Stimulated activated naive CD4-positive, alpha-beta T cell treated with Interleukin-2 at 50 U/mL for 16 hours (primary cell): ENCODE results near the gene MAML3.

Source experiments
- DNase-seq: peaks from one replicate; lab custom pipeline; 2025; lab: John Stamatoyannopoulos, UW

The MAML3 gene

GRCh38 chr4:139863531-139863930 lies 290.5 kb downstream of the MAML3 start:
- DNase-seq = no peak

DNA sequence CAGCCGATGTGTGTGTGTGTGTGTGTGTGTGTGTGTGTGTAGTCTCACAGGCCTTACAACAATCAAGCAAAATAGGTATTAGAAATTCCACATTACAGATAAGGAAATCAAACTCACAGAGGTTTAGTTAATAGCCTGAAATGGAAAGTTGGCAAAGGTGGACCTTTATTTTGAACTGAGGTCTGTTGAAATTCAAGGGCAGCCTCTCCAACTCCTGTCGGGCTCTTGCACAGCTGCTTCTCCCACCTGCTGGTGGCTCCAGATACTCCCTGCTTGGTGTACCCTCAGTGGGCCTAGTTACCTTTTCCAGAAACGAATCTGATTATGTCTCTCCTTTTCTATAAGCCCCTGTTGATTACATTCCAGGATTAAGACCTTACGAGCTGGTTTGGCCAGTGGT lies 292.5 kb downstream of the MAML3 start:
- no peak for DNase-seq

- DNase-seq = no peak
Observed at GRCh38 chr4:139860435-139861024, 293.5 kb downstream of the MAML3 start.

DNA sequence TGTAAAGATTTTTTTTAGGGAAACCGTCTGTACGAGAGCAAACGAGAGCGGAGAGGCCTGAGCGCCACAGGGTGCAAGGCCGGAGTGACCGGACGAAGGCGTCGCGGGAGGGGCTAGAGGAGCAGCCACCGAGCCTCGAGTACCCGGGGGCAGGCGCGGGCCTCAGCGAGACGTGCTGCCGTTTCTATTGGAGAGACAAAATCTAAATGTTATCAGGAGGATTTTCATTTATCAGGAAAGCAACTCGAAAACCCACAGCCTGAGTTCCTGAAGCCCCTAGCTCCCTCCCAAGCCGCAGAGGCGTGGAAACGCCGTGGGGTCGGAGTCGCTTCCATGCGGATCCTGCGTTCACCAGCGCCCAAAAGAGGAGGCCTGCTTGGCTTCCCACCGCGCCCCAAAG lies 294.1 kb downstream of the MAML3 start:
- DNase-seq = no peak

DNA sequence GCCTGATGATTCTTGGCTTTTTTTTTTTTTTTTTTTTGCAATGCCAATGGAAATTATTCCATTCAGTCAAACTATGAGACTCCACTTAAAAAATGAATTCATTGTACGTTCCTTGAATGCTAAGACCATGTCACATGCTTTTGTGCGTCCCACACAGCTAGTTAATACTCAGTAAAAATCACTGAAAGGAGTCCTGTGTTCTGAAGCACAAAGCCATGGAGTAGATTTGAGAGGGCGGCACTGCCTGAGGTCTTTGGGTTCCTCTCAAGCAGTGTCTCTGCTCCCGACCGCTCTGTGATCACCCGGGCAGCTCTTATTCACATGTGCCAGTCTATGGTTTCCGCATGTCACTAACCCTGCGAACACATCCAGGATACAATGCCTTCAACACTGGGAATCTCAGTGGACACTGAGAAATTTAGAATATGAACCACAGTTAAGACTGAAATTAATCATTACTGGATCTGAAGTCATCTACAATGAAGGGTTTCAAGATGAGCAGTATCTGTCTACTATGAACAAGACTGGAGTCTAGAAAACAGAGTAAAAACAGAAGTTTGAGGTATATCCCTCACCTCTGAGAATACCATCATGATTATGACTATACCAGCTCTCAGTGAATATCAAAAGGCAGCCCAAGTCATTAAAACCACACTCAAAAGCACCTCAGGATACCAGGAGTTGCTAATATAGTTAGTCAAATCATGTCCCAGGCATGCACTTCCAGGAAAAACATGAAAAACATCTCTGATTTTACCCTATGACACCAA lies 295.4 kb downstream of the MAML3 start:
- no peak for DNase-seq

- no peak for DNase-seq
Observed at GRCh38 chr4:139857977-139858376, 296.0 kb downstream of the MAML3 start.

DNA sequence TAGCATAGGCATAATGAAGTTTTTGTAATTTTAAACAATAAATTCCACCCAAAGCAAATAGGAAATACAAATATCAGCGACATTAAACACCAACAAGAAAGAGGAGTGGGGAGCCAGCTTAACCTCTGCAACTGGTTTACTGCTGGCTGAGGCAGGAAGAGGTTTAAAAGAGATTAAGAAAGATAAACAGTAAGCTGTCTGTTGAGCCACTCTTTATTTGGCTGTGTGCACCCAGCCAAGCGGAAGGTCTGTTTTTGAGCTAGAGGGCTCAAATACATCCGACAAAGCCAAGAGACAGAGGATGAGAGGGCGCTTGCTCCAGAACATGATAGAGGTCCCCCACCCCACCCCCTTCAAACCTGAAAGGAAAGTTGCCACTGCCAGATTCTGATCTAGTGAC lies 297.0 kb downstream of the MAML3 start:
- DNase-seq = no peak

DNA sequence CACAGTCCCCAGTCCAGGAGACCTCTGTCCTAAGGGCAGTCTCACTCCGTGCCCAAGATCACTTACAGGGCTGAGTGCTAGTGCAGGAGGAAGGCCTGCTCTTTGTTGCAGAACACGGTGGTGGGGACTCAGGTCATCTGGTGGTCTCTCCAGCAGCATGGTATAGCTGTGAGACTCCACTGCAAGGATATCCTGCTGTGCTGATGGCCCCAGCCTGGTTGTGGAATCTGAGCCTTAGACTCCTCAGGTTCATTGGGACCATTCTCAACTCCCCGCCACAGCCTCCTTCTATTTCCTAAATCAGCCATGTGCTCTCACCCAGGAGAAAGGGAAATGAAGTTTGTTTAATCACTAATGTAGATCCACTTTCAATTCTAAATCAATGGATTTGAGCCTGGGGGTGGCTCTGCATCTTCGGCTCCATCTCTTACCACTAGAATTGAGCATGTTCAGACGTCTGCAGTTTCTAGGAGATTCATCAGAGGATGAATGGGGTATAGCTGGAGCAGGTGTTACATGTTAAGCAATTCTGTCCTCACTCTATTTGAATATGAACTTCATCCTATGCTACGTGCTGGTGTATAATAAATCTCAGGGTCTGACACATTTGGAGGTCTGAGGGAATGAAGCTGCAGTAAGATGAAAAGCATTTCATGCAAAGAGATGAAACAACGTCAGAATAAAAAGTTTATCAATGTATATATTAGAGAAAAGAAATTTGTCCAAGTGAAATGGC lies 299.1 kb downstream of the MAML3 start:
- no peak for DNase-seq

DNA sequence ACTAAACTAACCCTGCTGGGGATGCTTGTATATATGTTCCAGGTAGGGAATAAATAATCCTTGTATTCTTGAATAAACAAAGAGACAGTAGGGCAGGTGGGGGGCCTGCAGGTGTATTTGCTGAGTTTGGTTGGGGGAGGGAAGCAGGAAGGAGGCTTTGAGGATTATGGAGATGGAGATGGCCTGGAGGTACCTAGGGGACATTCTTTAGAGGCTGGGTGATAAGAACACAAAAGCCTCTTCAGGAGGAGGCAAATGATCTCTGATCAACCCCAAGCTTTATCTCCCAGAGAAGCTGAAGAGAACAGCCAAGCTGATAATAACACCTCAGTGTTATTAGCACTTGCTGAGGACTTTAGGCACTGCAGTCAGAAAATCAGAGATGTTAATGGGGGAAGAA lies 300.7 kb downstream of the MAML3 start:
- DNase-seq = no peak

- no peak for DNase-seq
Observed at GRCh38 chr4:139852612-139853269, 301.2 kb downstream of the MAML3 start.

DNA sequence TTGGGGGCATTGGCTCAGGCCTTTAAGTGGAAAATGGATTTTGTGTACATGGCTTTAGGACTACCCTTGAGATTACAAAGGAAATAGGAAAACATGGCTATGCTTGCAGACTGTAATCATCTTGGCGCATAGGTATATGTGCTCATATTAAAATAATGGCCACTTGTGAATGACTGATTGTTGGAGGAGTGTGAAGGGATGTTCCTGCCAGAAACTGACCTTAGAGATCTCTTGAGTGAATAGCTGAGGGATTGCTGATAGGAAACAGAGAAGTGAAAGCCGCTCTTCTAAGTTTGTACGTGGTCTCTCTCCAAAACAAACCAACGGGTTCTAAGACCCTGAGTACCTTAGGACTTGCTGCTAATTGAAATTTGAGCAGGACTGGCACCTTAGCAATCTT lies 302.3 kb downstream of the MAML3 start:
- DNase-seq = no peak

GRCh38 chr4:139851133-139851532 lies 302.9 kb downstream of the MAML3 start:
- DNase-seq = no peak

DNA sequence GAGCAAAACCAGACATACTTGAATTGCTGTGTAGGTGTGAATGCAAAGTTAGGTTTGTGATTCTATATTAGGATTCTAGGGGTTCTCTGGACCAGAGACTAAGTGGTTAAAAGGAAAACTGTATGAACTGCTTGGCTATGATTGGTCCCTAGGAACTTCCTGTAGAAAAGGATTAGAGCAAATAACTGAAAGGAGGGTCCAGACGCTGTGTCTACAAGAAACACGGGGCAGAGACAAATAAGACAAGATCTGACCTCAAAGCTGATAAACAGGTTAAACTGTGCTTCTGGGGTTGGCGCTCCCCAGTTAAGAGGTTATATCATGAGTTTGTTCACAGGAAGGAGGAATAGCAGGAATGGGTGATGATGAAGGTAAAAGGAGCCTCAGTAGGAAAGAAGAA lies 304.8 kb downstream of the MAML3 start:
- no peak for DNase-seq

GRCh38 chr4:139848028-139848427 lies 306.0 kb downstream of the MAML3 start:
- DNase-seq = no peak

GRCh38 chr4:139847602-139848001 lies 306.4 kb downstream of the MAML3 start:
- DNase-seq = no peak

DNA sequence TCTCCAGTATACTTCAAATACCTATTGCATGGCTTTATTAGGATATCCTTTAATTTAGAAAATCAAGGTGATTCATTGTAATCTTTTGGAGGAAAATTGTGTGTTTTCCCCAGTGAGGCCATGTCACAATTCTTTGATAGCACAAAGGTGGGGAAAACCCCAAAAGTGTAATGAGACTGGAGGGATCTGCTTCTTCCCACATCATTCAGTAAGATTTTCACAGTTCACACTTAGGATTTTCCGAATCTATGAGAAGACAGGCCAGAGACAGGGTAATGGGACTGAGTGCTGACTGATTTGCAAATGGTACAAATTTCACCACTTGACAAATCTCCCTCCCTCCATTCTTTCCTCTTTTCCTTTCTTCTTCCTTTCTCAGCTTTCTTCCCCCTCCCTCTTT lies 307.2 kb downstream of the MAML3 start:
- DNase-seq = no peak

DNA sequence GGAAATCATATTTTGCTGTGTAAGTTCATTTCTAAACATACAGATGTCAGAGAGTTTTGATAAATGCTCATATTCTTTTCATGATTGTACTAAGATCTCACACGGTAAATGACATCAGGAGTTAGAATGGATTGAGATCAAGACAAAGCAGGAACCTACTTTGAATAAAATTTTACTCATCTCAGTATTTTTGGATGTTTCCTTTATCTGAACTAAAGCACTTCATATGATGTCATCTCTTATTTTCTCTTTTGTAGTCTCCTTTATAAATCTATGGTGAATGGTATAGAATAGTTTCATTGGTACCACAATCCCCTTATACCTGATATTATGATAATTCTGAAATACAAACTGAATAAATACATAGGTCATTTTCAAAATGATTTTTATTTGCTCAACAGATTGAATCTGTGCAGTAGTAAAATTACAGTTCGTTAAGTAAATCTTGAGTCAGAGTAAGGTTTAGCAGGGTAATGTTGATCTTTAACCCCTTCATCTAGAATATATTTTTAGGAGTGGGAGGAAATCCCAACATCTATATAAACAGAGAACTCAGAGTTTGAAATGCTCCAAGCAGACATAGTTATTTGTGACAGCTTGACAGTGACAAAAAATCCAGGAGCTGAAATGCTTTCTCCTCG lies 308.4 kb downstream of the MAML3 start:
- no peak for DNase-seq

DNA sequence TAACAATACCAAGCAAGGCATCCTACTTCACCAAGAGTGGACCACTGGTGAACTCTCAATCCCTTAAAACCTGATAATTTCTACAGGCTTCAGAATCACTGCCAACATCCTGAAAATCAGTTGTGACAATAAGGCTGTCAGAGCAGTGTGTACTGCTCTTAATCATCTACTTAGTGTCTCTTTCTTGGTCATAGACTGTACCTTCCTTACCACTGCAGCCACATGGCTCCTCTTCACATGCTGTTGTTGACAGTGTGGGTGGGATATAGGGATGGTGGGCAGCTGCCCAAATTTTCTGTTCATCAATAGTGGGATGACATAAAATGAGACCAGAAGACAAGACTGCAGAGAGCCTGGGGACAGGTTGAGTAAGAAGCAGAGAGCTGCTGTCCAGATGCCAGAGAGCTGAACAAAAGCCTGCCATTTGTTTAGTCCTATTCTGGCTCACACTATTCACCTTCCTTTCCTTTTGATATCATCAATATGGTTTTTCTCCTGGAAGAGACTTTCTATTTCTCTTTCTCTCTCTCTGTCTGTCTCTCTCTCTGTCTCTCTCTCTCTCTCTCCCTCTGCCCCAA lies 309.4 kb downstream of the MAML3 start:
- DNase-seq = no peak

GRCh38 chr4:139844057-139844456 lies 309.9 kb downstream of the MAML3 start:
- DNase-seq = no peak

DNA sequence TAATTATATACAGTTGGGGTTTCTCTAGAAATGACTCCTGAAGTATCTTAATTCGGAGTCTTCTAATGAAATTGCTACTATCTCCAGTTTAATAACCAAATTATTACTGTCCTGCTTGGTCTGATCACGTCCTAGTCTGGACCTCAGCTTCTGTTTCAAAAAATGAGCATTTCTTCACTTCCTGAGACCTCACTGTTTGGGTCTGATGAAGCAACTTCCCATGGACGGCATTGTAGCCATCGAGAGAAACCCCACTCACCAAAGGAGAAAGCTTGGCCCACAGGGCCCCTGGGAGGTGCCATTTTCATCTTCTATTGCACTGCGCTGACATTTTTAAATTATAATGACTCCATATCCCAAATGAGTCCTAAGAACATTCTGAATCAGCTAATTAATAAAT lies 310.3 kb downstream of the MAML3 start:
- no peak for DNase-seq

GRCh38 chr4:139841464-139842195 lies 312.4 kb downstream of the MAML3 start:
- DNase-seq = no peak
